C4-2B (cell line): Measurements from ENCODE around the gene RAD18.

ENCODE experiments used
- H3K27ac ChIP-seq: fragments of 450-650 bp; 2 replicates; pipeline ENCODE4 v1.5.1; 2017
- ZFX ChIP-seq: fragments of 450-650 bp; IDR thresholded peaks from 2 replicates; pipeline ENCODE4 v1.6.1; 2017
- TF ChIP-seq, protein P1 (sequence below): fragments of 450-650 bp; conservative IDR thresholded peaks from 2 replicates; pipeline ENCODE4 v1.5.1; 2017; ENCODE audit warnings: mild to moderate bottlenecking

The RAD18 gene

DNA sequence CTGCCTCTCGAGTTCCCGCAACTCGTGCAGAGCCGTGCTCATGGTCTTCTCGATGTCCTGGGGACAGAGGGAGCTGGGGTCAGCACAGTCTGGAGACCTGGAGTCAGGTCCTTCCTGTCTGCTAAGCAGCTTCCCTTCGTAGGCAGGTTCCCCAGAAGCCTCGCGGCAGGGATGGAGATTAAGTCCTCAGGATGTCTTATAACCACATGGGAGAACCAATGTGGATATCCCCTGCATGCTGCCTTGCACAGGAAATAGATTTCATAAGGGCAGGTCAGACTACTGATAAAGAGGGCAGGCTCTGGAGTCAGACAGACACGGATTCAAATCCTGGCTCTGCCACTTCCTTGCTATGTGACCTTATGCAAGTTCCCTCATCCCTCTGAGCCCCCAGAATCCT is 22.6 kb upstream of the RAD18 start:
- no peak overlapping the region for H3K27ac ChIP-seq
- no peak for TF ChIP-seq ZFX
- TF ChIP-seq, protein P1, sequence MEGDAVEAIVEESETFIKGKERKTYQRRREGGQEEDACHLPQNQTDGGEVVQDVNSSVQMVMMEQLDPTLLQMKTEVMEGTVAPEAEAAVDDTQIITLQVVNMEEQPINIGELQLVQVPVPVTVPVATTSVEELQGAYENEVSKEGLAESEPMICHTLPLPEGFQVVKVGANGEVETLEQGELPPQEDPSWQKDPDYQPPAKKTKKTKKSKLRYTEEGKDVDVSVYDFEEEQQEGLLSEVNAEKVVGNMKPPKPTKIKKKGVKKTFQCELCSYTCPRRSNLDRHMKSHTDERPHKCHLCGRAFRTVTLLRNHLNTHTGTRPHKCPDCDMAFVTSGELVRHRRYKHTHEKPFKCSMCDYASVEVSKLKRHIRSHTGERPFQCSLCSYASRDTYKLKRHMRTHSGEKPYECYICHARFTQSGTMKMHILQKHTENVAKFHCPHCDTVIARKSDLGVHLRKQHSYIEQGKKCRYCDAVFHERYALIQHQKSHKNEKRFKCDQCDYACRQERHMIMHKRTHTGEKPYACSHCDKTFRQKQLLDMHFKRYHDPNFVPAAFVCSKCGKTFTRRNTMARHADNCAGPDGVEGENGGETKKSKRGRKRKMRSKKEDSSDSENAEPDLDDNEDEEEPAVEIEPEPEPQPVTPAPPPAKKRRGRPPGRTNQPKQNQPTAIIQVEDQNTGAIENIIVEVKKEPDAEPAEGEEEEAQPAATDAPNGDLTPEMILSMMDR = no peak

DNA sequence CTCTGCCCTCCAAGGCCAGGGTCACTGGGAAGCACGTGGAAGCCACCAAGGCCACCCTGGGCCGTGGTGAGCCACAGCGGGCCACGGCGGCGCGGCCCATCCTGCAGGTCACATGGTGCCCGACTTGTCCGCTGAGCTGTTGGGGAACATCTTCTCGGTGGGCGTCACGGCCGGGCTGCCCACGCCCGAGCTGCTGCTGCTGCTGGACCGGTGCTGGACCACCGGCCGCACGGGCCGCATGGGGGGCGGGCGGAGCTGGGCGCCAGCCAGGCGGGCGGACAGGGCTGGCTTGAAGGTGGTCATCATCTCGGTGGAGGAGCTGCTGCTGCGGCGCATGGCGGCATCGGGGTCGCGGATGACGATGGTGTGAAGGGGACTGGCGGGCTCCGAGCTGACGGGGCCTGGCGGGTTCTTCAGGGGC is 22.1 kb upstream of the RAD18 start:
- TF ChIP-seq, protein P1 = no peak
- TF ChIP-seq ZFX = no peak
- H3K27ac ChIP-seq = no peak overlapping the region

DNA sequence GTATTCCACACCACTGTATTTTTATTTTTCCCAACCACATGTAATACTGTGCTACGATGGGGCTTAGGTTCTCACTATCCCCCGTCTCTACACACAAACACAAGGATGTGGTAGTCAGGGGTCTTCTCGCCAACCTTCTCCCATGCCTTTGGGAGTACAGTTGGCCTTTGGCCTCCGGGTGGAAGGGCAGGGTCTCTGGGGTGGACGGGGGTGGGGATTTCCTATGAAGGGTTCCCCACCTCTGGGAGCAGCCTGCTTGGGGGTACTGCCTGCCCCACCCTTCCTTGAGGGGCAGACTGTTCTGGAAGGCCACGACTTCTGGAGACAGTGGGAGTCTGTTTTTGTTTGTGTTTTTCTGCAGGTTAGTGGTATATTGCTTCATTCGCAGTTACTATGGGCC is 21.3 kb upstream of the RAD18 start:
- TF ChIP-seq, protein P1 = no peak
- TF ChIP-seq ZFX = no peak
- H3K27ac ChIP-seq = no peak overlapping the region

DNA sequence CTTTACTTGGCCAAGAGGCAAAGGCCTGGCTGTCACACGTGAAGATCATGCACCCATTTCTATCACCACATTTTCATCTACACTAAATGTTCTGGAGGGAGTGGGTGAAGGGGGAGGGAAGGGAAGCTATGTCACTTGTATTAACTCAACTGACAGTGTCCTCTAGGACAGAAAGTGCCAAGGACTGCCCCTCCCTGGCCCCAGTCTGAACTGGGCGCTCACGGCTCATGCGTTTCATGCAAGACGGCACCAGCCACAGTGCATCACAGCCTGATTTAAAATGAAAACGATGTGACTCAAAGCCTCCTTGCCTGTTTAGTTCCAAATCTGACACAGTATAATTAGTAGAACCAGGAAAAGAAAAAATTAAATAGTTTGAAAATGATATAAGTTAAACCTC is 20.8 kb upstream of the RAD18 start:
- TF ChIP-seq, protein P1 = no peak
- no peak for TF ChIP-seq ZFX
- no peak overlapping the region for H3K27ac ChIP-seq

DNA sequence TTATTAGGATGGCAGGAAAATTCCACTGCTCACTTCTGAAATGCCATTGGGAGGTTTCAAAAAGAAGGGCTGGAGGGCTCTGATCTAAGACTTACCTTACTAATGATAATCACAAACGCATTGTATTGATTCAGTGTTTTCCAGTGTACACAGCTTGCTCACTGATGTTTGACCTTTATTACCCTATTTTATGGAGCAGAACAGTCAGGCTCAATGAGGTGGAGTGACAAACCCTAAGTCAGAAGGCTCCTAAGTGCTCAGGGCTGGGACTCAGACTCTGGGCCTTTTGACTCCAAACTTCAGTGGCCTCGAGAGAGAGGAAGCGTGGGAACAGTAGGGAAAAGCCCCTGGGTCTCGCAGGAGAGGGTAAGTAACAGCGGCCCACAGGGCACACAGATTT is 20.3 kb upstream of the RAD18 start:
- no peak overlapping the region for H3K27ac ChIP-seq
- TF ChIP-seq ZFX = no peak
- TF ChIP-seq, protein P1 = no peak

DNA sequence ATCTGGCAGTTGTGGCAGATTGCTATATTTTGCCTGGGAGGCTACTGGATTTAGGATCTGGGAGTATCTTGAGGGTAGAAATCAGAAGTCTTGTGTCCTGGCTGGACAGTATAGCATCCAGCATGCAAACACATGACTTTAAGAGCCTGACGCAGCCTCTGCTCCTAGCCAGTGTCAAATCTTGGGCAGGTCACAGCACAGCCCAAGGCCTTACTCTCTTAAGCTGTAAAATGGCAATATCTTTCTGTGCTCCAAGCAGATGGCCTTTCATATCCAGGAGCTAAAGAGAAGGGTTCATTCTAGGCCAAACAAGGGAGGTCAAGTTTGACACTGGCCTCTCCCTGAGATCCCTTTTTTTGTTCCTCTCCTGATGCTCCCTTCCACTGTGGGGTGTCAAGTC is 19.8 kb upstream of the RAD18 start:
- no peak overlapping the region for H3K27ac ChIP-seq
- TF ChIP-seq, protein P1 = no peak
- TF ChIP-seq ZFX = no peak

DNA sequence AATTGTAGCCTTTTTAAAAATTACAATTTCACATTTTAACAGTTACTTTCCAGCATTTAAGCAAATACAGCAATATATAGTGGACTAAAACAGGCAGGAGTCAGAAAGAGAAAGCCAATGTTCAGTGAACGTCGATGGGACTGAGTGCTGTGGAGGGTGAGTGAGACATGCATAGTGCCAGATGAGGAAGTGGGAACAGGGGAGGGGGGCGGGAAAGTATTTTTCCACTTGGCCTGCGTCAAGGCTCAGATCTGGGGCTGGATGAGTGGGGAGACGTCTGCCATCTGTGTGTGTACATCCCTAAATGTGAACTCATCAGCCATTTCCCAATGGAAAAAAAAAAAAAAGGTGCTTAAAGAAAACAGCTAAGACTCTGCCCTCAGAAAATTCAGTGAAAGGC is 19.2 kb upstream of the RAD18 start:
- H3K27ac ChIP-seq = no peak overlapping the region
- TF ChIP-seq, protein P1 = no peak
- TF ChIP-seq ZFX = no peak
